GM23248 (cell line): ENCODE measurements around the gene PTPRR.

Experiments
- EZH2 ChIP-seq: fragments of 200-600 bp; sonication (generic); IDR thresholded peaks from 2 replicates; pipeline ENCODE4 v1.6.1; 2018; ENCODE audit warnings: antibody characterized with exemption, mild to moderate bottlenecking; ENCODE audit not compliant: insufficient read depth, poor library complexity, severe bottlenecking
- EZH2phosphoT487 ChIP-seq: fragments of 200-600 bp; sonication (generic); IDR thresholded peaks from 2 replicates; pipeline ENCODE4 v1.6.1; 2018; ENCODE audit warnings: antibody characterized with exemption, moderate library complexity, mild to moderate bottlenecking, low read depth; ENCODE audit not compliant: insufficient read depth

- TF ChIP-seq EZH2 (no peak), EZH2phosphoT487 (no peak)
These were observed 283.0 kb downstream of the PTPRR start, which contains the start of gene PTPRB for GRCh38 chr12:70637303-70638085.
